Measurements from ENCODE around the gene RSRC1. TPM values are rescaled to one million over a fixed set of nuclear protein-coding genes. Genes with fewer than 3 reads are reported as not detected.
"Not testable (repeated sequence)": the region's sequence is repeated elsewhere in the genome, so short reads cannot be mapped to it uniquely, and the experiment has no call there.

RSRC1 gene
- total and polyA plus RNA-seq, 4 donors: 36.7 to 66.5 (median 50.2) TPM

GRCh38 chr3:158314426-158315357 is 204.8 kb downstream of the RSRC1 start:
- DNase-seq (ENCODE audit: low read depth in 4 of 6, low spot score in 6 of 6): no peak
- Histone ChIP-seq H3K4me3 (ENCODE audit: low read depth, low read length) (no peak overlapping the region), H3K4me1 (ENCODE audit: control insufficient read depth, insufficient read depth, low read length) (no peaks in the 10 kb centered on the region), H3K36me3 (ENCODE audit: control insufficient read depth, insufficient read depth, low read length) (no peaks in the 10 kb centered on the region), H3K9me3 (ENCODE audit: control insufficient read depth, insufficient read depth, low read length) (no peaks in the 10 kb centered on the region), H3K27ac (ENCODE audit: low read depth, low read length) (no peak overlapping the region), H3K27me3 (ENCODE audit: control insufficient read depth, insufficient read depth, low read length) (no peaks in the 10 kb centered on the region)
- WGBS (ENCODE audit: insufficient coverage): 100% methylated on average over 1 of the region's 6 CpGs

GRCh38 chr3:158329696-158330441 is 220.0 kb downstream of the RSRC1 start:
- H3K36me3 ChIP-seq (ENCODE audit: control insufficient read depth, insufficient read depth, low read length); H3K27me3 ChIP-seq (ENCODE audit: control insufficient read depth, insufficient read depth, low read length); H3K9me3 ChIP-seq (ENCODE audit: control insufficient read depth, insufficient read depth, low read length); H3K27ac ChIP-seq (ENCODE audit: low read depth, low read length); H3K4me1 ChIP-seq (ENCODE audit: control insufficient read depth, insufficient read depth, low read length): not testable (repeated sequence)
- peak in 3 of 6 donors; percentile 5 to 28 (median 14) for DNase-seq (ENCODE audit: low read depth in 4 of 6, low spot score in 6 of 6)
- 25% methylated on average over 8 of the region's 21 CpGs for WGBS (ENCODE audit: insufficient coverage)
- H3K4me3 ChIP-seq (ENCODE audit: low read depth, low read length): peak overlapping the region; percentile 16

- H3K27ac ChIP-seq (ENCODE audit: low read depth, low read length): no peak overlapping the region
- no peak overlapping the region for H3K4me3 ChIP-seq (ENCODE audit: low read depth, low read length)
- no peaks in the 10 kb centered on the region for H3K4me1 ChIP-seq (ENCODE audit: control insufficient read depth, insufficient read depth, low read length)
- no peaks in the 10 kb centered on the region for H3K36me3 ChIP-seq (ENCODE audit: control insufficient read depth, insufficient read depth, low read length)
- WGBS (ENCODE audit: insufficient coverage): 71% methylated on average over 1 of the region's 1 CpG
- no peaks in the 10 kb centered on the region for H3K27me3 ChIP-seq (ENCODE audit: control insufficient read depth, insufficient read depth, low read length)
- H3K9me3 ChIP-seq (ENCODE audit: control insufficient read depth, insufficient read depth, low read length): no peaks in the 10 kb centered on the region
- no peak for DNase-seq (ENCODE audit: low read depth in 4 of 6, low spot score in 6 of 6)
Observed at GRCh38 chr3:158330870-158331269, 221.0 kb downstream of the RSRC1 start.

- Histone ChIP-seq H3K27ac (ENCODE audit: low read depth, low read length) (no peak overlapping the region), H3K9me3 (ENCODE audit: control insufficient read depth, insufficient read depth, low read length) (no peaks in the 10 kb centered on the region), H3K4me3 (ENCODE audit: low read depth, low read length) (no peak overlapping the region), H3K27me3 (ENCODE audit: control insufficient read depth, insufficient read depth, low read length) (no peaks in the 10 kb centered on the region), H3K36me3 (ENCODE audit: control insufficient read depth, insufficient read depth, low read length) (no peaks in the 10 kb centered on the region), H3K4me1 (ENCODE audit: control insufficient read depth, insufficient read depth, low read length) (no peaks in the 10 kb centered on the region)
- DNase-seq (ENCODE audit: low read depth in 4 of 6, low spot score in 6 of 6): no peak
- no CpG with 5 or more reads among the region's 1 CpG for WGBS (ENCODE audit: insufficient coverage)
Observed at GRCh38 chr3:158333736-158334135, 223.8 kb downstream of the RSRC1 start.

- Histone ChIP-seq H3K27me3 (ENCODE audit: control insufficient read depth, insufficient read depth, low read length) (no peaks in the 10 kb centered on the region), H3K4me3 (ENCODE audit: low read depth, low read length) (no peak overlapping the region), H3K27ac (ENCODE audit: low read depth, low read length) (no peak overlapping the region), H3K36me3 (ENCODE audit: control insufficient read depth, insufficient read depth, low read length) (no peaks in the 10 kb centered on the region), H3K9me3 (ENCODE audit: control insufficient read depth, insufficient read depth, low read length) (no peaks in the 10 kb centered on the region), H3K4me1 (ENCODE audit: control insufficient read depth, insufficient read depth, low read length) (no peaks in the 10 kb centered on the region)
- 96% methylated on average over 4 of the region's 7 CpGs for WGBS (ENCODE audit: insufficient coverage)
- DNase-seq (ENCODE audit: low read depth in 4 of 6, low spot score in 6 of 6): no peak
Observed at GRCh38 chr3:158337110-158337509, 227.2 kb downstream of the RSRC1 start.

GRCh38 chr3:158339638-158340037 is 229.7 kb downstream of the RSRC1 start:
- H3K27ac ChIP-seq (ENCODE audit: low read depth, low read length): no peak overlapping the region
- no peaks in the 10 kb centered on the region for H3K36me3 ChIP-seq (ENCODE audit: control insufficient read depth, insufficient read depth, low read length)
- H3K4me3 ChIP-seq (ENCODE audit: low read depth, low read length): no peak overlapping the region
- peak in 1 of 6 donors; percentile 9 for DNase-seq (ENCODE audit: low read depth in 4 of 6, low spot score in 6 of 6)
- no peaks in the 10 kb centered on the region for H3K4me1 ChIP-seq (ENCODE audit: control insufficient read depth, insufficient read depth, low read length)
- H3K9me3 ChIP-seq (ENCODE audit: control insufficient read depth, insufficient read depth, low read length): no peaks in the 10 kb centered on the region
- no peaks in the 10 kb centered on the region for H3K27me3 ChIP-seq (ENCODE audit: control insufficient read depth, insufficient read depth, low read length)

- 100% methylated on average over 2 of the region's 2 CpGs for WGBS (ENCODE audit: insufficient coverage)
- DNase-seq (ENCODE audit: low read depth in 4 of 6, low spot score in 6 of 6); H3K4me3 ChIP-seq (ENCODE audit: low read depth, low read length); H3K27me3 ChIP-seq (ENCODE audit: control insufficient read depth, insufficient read depth, low read length); H3K9me3 ChIP-seq (ENCODE audit: control insufficient read depth, insufficient read depth, low read length); H3K36me3 ChIP-seq (ENCODE audit: control insufficient read depth, insufficient read depth, low read length); H3K4me1 ChIP-seq (ENCODE audit: control insufficient read depth, insufficient read depth, low read length); H3K27ac ChIP-seq (ENCODE audit: low read depth, low read length): not testable (repeated sequence)
Observed at GRCh38 chr3:158340951-158341350, 231.1 kb downstream of the RSRC1 start.

- Histone ChIP-seq H3K27me3 (ENCODE audit: control insufficient read depth, insufficient read depth, low read length) (no peaks in the 10 kb centered on the region), H3K9me3 (ENCODE audit: control insufficient read depth, insufficient read depth, low read length) (no peaks in the 10 kb centered on the region), H3K36me3 (ENCODE audit: control insufficient read depth, insufficient read depth, low read length) (no peaks in the 10 kb centered on the region), H3K4me1 (ENCODE audit: control insufficient read depth, insufficient read depth, low read length) (no peaks in the 10 kb centered on the region), H3K4me3 (ENCODE audit: low read depth, low read length) (no peak overlapping the region), H3K27ac (ENCODE audit: low read depth, low read length) (no peak overlapping the region)
- WGBS (ENCODE audit: insufficient coverage): no CpG with 5 or more reads among the region's 1 CpG
- no peak for DNase-seq (ENCODE audit: low read depth in 4 of 6, low spot score in 6 of 6)
Observed at GRCh38 chr3:158347966-158348365, 238.1 kb downstream of the RSRC1 start.

GRCh38 chr3:158350971-158351370 is 241.1 kb downstream of the RSRC1 start:
- 100% methylated on average over 1 of the region's 4 CpGs for WGBS (ENCODE audit: insufficient coverage)
- Histone ChIP-seq H3K4me3 (ENCODE audit: low read depth, low read length) (no peak overlapping the region), H3K36me3 (ENCODE audit: control insufficient read depth, insufficient read depth, low read length) (no peaks in the 10 kb centered on the region), H3K9me3 (ENCODE audit: control insufficient read depth, insufficient read depth, low read length) (no peaks in the 10 kb centered on the region), H3K27me3 (ENCODE audit: control insufficient read depth, insufficient read depth, low read length) (no peaks in the 10 kb centered on the region), H3K4me1 (ENCODE audit: control insufficient read depth, insufficient read depth, low read length) (no peaks in the 10 kb centered on the region), H3K27ac (ENCODE audit: low read depth, low read length) (no peak overlapping the region)
- no peak for DNase-seq (ENCODE audit: low read depth in 4 of 6, low spot score in 6 of 6)
